Keratinocyte (primary cell): Measurements from ENCODE around the gene ALKBH5.

ENCODE experiments used
- EZH2 ChIP-seq: IDR thresholded peaks from one replicate; pipeline ENCODE4 v1.6.1; 2012; ENCODE audit warnings: inconsistent platforms, mild to moderate bottlenecking, low read length, moderate library complexity
- TF ChIP-seq, protein P1 (sequence below), 3 experiments: IDR thresholded peaks in 1 of 3; conservative IDR thresholded peaks in 1 of 3; optimal IDR thresholded peaks in 1 of 3; 2 replicates in 2 of 3; 3 replicates in 1 of 3; pipeline versions ENCODE3 to v1.5.1; 2011; ENCODE audit warnings: low read length in 3 of 3, mild to moderate bottlenecking in 3 of 3, moderate library complexity in 2 of 3, control low read depth in 1 of 3, inconsistent platforms in 1 of 3; ENCODE audit not compliant: insufficient read depth in 2 of 3; ENCODE audit errors: extremely low read depth in 1 of 3

DNA sequence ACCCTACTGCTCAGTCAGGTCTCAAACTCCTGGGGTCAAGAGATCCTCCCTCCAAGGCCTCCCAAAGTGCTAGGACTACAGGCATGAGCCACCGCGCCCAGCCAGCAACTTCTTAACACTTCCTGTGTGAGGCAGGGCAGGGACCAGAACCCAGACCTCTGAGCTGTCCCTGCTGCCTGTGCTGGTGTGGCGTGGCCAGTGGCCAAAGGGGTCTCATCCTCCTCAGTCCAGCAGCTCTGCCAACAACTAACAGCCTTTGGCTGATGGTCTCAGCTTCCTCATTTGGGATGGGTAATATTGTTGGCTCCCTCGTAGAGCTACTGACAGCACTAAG is 40.4 kb downstream of the ALKBH5 start:
- TF ChIP-seq, protein P1, sequence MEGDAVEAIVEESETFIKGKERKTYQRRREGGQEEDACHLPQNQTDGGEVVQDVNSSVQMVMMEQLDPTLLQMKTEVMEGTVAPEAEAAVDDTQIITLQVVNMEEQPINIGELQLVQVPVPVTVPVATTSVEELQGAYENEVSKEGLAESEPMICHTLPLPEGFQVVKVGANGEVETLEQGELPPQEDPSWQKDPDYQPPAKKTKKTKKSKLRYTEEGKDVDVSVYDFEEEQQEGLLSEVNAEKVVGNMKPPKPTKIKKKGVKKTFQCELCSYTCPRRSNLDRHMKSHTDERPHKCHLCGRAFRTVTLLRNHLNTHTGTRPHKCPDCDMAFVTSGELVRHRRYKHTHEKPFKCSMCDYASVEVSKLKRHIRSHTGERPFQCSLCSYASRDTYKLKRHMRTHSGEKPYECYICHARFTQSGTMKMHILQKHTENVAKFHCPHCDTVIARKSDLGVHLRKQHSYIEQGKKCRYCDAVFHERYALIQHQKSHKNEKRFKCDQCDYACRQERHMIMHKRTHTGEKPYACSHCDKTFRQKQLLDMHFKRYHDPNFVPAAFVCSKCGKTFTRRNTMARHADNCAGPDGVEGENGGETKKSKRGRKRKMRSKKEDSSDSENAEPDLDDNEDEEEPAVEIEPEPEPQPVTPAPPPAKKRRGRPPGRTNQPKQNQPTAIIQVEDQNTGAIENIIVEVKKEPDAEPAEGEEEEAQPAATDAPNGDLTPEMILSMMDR (optimal IDR thresholded peaks at IDR 0.05 in 1 of 3, IDR thresholded peaks at IDR 0.05 in 1 of 3, conservative IDR thresholded peaks at IDR 0.05 in 1 of 3; ENCODE audit: extremely low read depth in 1 of 3, insufficient read depth in 2 of 3, low read length in 3 of 3) = no peak
- no peak for TF ChIP-seq EZH2
